ENCODE measurements around the gene CD248.
"Not testable (repeated sequence)": the region's sequence is repeated elsewhere in the genome, so short reads cannot be mapped to it uniquely, and the experiment has no call there.

- not testable (repeated sequence) for TF ChIP-seq PKNOX1 (IDR thresholded peaks at IDR 0.05); CTBP1 (IDR thresholded peaks at IDR 0.05; ENCODE audit: borderline replicate concordance); FOXK2 (IDR thresholded peaks at IDR 0.05); BHLHE40 (IDR thresholded peaks at IDR 0.05; ENCODE audit: borderline replicate concordance); ELF4 (IDR thresholded peaks at IDR 0.05); SP1 (IDR thresholded peaks at IDR 0.05); SUZ12 (IDR thresholded peaks at IDR 0.05)
Measured at GRCh38 chr11:66320748-66321147, 3.9 kb upstream of the CD248 start.
